ENCODE measurements around the gene PTPRG. TPM values are rescaled to one million over a fixed set of nuclear protein-coding genes. Genes with fewer than 3 reads are reported as not detected.
"Not testable (repeated sequence)": the region's sequence is repeated elsewhere in the genome, so short reads cannot be mapped to it uniquely, and the experiment has no call there.

The PTPRG gene
- total RNA-seq, 1 donor from 2014 or later: 78.2 TPM

DNA sequence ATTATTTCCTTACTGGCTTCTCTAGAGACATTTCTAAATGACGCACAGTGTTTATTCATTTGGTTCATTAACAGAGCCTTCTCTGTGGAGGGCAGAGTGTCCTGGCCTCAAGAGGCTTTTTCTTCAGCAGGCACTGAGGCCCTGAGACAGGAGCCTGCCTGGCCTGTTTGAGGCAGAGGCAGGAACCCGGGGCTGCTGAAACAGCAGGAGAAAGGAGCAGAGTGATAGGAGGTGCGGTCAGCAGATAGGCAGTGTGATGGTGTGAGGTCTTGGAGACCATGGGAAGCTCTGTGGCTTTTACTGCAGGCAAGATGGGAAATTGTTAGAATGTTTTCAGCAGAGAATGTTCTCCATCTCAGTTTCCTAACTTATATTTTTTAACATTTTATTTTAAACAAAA, 453.7 kb downstream of the PTPRG start:
- no peak for DNase-seq

DNA sequence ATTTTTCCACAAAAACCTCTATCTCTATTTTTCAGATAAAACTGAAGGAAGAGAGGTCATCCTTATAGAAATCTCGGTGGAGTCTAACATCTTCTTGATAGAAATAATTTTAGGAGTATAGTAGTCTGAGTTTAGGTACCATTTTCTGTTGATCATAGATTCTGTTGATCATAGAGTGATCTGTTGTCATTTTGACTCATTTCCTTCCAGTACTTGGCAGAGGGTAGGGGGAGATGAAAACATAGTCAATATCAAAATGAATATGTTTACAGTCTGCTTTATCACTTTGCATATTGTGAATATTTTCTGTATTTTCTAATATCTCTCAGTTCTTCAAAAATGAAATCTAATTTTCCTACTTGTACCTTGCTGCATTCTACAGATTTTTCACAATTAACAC, 458.5 kb downstream of the PTPRG start:
- no peak for DNase-seq

DNA sequence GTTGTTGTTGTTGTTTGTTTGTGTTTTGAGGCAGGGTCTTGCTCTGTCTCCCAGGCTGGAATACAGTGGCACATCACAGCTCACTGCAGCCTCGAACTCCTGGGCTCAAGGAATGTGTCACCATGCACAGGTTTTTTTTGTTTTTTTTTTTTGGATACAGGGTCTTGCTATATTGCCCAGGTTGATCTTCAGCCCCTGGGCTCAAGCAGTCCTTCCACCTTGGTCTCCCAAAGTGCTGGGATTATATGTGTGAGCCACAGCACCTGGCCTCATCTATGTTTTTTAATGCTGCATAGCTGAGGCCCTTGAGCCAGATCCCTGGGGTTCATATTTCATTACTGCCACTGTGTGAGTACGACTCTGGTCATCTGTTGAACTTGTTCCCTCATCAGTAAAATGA, 459.3 kb downstream of the PTPRG start:
- DNase-seq: no peak

DNA sequence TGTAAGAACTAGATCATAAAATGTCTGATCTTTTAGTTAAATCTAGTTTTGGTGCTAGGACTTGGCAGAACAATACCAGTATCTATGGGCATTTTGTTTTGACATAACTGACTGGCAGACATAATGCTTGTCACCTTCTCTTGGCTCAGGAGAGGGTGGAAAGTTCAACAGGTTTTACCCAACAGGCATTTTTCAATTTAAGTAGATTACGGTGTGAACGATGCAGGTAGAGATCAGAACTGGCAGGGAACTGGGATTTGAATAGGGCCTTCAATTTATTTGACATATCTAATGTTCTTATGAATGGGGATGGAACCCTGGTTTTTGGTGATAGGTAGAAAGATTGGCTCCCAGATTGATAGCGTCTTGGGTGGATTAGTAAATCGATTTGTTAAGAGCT, 460.9 kb downstream of the PTPRG start:
- DNase-seq: no peak

DNA sequence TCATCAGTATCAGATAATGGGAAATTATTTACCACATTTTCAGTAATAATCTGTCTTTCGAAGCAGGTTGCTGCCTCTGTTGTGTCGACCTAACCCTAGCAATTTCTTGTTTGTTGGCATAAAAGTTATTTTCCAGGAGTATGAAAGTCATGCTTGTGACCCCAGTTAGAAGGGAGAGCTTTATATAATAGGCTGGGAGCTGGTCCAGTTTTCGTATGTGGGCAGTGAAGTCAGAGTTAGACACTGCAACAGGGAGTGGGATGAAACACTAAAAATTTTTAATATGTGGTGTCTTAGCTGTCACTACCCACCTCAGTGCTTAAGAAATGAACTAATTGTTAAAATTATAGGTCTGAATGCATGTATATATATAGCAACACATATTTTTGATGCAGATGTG, 463.5 kb downstream of the PTPRG start:
- no peak for DNase-seq

DNA sequence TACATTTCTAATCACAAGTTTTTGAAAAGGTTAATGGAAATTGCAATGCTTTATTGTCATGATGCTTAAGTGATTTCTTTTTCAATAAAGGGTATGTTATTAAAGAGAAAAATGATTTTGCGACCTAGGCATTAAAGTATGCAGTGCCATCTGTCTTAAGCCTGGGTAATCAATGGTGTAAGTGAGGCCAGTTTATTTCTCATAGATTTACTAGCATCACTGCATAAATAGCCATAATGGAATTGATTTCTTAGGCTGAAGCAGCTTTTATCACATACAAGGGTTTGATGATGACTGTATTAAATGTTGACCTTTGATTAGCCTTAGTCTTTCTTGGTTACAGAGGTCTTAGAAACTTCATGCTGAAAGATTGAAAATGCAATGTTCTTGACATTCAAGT, 464.5 kb downstream of the PTPRG start:
- DNase-seq: no peak

DNA sequence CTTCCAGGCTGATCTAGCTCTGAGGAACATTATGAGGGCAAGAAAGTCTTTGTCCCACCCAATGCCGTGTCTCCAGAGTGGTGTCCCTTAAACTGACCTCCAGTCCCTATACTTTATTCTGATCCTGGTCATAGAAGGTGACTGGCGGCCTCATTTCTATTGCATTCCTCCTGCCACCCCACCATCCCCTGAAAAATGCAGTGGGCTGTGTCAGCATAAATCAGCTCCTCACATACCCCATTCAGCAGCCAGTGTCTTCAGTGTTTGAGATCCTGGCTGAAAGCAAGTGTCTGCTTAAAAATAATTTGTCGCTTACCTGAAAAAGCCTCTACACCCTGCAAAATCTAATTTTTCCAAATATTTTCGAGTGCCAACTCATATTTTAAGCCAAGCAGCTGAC, 465.9 kb downstream of the PTPRG start:
- DNase-seq: no peak

DNA sequence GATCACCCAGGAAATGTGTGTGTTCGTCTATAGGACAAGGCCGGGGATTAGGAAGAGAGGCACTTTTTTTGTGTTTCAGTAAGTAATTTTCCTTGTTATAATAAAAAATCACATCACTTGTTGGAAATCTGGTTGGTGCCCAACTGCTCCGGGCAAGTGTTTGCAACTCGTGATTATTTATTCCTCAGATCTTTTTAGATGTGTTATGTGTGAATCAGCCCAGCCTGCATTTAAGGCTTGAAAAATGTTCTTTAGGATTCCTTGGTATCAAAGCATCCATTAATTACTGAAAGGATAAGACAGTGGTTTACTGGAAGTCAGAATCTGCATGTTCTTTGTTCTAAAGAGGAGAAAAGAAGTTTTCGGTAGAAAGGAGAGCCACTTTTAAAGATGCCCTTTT, 466.4 kb downstream of the PTPRG start:
- DNase-seq: no peak

DNA sequence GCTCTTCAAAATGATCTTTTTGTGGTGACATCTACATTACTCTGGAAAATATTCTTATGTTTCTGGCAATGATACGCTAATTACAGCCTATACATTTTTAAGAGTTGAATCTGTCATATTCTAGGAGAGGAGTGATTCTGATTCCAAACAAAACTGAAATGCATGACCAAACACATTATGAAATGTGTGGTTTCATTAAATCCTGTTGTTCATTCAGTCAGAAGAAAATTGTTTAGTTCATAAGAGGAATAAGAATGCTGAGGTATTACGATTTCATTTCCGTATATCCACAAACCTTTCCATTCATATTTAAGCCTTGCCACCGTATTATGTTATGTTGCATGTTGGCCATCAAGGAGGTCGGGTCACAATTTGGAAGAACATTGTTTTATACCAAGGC, 466.9 kb downstream of the PTPRG start:
- DNase-seq: no peak

DNA sequence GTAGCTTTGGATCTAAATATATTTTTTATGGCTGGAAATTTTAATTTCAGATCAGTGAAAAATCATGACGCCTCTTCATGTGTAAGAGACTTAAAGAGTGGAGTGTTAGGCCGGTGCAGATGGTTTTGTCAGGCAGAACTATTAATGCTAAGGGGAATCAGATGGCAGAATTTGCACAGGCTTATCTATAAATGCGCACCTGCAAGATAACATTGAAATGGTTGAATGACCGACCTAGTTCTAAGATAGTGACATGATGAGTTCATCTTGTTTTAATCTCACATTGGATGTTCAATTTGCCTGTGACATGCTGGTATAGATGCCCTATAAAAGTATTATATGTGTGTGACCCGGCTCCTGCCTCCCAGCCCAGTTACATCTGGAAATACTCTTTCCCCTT, 471.4 kb downstream of the PTPRG start:
- DNase-seq: no peak

DNA sequence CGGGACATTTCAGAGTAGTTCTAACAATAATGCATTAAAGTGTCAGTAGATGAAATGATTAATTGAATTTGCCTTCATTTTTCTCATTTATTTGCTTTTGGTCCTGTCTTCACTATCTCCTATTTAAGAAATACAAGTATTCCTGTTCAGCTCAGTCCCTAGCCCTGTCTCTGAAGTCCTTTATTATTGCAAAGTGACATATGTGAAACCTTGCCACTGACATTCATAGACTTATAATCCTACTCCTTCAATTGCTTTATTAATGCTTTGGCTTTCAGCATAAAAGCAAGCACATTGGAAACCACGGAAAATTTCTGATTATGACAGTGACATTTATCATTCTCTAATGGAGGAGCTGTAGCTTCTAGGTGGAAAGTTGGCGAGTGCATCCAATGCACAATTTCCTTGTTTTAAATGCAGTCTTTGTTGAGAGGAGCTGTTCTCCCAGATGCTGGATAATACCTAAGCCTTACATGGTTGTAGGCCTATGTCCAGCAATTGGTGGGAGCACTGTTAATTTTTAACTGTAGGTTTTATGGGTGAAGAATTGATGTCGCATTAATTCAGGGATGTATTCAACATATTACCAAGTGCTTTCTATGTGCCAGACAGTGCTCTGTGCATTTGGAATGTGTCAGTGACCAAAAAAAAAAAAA, 474.2 kb downstream of the PTPRG start:
- DNase-seq: no peak

DNA sequence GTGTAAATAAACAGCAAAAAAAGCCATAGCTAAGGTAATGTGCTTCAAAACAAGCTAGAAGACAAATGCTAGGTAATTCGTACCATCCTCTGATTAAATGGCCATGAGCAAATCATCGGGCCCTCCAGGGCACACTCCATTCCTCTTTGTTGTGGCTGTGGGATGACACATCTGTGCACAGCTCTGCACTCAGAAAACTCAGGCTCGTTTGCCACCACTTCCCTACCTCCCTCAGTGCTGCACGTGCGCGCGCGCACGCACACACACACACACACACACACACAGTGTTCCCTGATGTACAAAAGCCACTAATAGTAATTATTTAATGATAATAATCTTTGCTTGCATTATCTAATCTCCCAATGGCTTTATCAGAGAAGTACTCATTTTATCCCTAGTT, 475.4 kb downstream of the PTPRG start:
- no peak for DNase-seq

DNA sequence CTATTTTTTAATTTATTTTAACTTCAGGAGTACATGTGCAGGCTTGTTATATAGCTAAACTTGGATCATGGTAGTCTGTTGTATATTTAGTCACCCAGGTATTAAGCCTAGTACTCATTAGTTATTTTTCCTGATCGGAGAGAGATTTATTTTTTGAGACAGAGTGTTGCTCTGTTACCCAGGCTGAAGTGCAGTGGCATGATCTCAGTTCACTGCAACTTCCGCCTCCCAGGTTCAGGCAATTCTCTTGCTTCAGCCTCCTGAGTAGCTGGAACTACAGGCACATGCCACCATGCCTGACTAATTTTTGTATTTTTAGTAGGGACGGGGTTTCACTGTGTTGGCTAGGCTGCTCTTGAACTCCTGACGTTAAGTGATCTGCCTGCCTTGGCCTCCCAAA, 477.4 kb downstream of the PTPRG start:
- not testable (repeated sequence) for DNase-seq

DNA sequence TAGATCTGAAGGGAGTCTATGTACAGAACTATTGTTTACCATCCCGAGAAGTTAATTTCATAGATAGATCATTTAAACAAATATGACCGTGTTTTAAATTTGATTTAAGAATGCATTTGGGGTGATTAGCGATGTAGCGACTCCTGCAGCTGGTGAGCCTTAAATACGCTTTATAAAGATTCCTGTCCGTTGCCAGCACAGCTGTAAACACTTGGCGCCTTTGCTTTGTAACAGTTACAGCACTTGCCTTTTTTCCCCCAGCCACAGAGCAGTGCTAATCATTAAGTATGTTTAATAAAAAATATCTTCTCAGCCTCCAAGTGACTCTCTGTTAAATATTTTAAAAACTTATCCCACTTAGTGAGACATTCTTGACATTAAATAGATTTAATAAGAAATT, 478.2 kb downstream of the PTPRG start:
- DNase-seq: peak; percentile 78

DNA sequence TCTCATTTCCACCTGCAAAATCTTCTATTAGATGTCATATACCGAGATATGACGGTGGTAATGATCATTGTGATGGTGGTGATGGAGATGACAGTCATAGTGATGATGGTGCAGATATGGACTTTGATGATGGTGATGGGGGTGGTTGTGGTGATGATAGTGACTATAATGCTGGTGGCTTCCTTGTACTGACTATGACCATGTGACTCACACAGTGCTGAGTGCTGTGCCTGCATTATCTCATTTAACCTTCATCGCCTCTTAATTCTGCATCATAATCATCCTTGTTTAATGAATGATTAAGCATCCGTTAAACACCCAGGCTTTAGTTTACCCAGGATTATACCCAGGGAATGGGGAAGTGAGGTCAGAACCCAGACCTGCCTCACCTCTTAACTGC, 480.3 kb downstream of the PTPRG start:
- no peak for DNase-seq

DNA sequence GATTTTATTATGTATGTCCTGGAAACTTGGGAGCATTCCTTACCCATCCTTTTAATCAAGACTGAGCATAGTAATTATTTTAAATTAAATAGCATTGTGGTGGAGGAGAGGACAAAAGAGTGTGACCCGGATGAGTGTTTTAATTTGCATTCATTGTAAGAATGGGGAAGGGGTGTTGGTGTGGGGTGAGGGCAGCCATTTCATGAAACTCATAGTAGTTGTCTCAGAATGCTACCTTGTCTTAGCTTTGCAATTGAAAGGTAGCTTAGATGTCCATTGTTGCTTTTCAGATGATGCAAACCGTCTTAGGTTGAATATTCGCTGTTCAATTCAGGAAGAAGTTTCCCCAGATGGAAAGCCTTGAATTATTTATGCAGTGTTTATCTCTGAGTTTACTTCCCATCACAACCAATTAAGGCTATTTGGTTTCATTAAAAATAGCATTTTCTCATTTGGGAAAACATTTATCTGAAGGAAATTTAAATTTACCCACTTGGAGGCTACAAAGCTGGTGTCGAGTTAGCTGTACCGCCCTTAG, 483.6 kb downstream of the PTPRG start:
- no peak for DNase-seq

DNA sequence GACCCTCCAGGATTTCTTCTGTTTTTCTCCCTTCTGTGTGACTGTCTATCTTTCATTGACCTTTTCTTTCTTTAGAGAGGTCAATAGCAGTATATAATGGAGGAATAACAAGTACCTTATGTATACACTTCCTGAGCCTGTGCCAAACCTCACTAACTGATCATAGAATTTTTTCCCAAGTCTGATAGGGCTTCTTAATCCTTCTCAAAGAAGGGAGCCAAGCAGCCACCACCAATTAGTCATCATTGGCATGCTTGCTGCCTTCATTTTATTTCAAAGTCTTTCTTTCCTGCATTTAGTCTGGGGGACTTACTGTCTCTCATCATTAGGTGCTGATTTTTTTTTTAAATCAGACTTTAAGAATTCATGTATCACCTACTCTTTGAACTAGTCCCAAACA, 485.0 kb downstream of the PTPRG start:
- no peak for DNase-seq

DNA sequence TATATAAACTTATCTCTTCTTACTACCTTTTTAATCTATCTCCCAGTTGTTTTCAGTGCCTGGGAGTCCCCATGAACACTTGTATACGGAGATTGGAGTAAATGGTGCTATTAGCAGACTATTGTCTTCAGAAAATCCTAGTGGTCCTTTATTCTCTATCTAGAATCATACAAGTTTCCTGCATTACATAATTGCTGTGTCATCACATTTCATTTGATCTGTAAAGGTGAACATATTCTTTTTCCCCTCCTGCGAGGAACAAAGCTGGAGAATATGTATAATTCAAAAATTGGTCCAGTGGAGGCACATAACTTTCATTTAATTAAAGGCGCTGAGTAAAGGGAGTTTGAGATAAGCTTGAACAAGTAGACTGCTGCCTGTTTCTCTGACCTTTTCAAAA, 487.2 kb downstream of the PTPRG start:
- DNase-seq: no peak

DNA sequence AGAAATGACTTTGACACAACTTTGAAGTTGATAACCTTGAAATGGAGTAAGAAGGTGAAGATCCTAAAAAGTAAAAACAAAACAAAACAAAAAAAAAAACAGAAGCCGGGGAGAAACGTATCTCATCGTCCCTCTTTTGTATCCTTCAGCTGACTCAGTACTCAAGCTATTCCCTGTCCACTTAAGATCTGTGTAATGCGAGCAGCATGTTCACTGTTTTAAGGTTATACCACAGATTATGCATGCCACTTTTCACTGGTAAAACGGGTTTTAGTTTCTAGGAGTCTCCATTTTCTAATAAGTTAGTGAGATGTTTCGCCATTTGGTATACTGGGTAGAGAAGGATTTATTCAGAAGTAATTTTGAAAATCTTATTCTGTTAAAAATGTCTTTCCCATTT, 487.7 kb downstream of the PTPRG start:
- DNase-seq: no peak

DNA sequence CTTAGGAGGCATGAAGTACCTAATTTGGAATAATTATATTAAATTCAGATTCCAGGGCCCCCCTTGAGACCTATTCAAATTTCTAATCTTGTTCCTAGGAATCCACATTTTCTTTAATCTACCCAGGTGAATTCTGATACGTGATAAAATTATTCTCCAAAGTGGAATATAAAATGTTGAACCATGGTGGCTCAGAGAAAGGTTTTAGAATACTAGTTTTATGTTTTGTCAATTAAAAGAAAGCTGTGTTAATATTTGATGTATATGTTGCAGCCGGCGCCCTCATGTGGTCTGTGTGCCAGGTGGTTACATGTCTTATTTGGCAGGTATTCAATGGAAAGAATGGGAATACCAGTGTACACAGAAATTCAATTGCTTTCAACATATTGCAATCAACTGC, 490.1 kb downstream of the PTPRG start:
- peak; percentile 19 for DNase-seq

DNA sequence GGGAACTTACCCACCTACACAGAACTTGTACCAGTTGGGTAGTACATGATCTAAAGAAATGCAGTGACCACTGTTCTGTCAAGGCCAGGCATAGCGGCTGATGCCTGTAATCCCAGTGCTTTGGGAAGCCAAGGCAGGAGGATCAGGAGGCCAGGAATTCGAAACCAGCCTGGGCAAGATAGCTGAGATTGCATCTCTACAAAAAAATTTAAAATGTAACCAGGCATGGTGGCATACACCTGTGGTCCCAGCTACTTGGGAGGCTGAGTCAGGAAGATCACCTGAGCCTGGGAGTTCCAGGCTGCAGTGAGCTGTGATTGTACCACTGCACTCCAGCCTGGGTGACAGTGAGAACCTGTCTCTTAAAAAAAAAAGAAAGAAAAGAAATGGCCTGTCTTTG, 491.0 kb downstream of the PTPRG start:
- no peak for DNase-seq

DNA sequence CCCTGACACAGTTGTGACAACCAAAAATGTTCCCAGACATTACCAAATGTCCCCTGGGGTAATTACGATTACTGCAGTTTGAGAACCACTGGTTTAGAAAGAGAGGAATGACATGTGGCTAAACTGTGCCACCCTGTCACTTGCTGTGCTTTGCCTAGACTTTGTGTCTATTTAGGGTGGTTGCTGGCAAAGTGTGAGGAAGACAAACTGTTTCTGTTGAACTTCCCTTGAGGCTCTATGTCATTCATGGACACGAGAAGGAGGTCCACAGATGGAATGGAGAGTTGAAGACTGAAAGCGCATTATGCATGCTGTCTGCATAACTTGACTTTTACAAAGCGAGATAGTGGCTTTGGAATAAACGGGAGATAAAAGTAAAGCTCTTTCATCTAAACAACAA, 495.3 kb downstream of the PTPRG start:
- DNase-seq: no peak

DNA sequence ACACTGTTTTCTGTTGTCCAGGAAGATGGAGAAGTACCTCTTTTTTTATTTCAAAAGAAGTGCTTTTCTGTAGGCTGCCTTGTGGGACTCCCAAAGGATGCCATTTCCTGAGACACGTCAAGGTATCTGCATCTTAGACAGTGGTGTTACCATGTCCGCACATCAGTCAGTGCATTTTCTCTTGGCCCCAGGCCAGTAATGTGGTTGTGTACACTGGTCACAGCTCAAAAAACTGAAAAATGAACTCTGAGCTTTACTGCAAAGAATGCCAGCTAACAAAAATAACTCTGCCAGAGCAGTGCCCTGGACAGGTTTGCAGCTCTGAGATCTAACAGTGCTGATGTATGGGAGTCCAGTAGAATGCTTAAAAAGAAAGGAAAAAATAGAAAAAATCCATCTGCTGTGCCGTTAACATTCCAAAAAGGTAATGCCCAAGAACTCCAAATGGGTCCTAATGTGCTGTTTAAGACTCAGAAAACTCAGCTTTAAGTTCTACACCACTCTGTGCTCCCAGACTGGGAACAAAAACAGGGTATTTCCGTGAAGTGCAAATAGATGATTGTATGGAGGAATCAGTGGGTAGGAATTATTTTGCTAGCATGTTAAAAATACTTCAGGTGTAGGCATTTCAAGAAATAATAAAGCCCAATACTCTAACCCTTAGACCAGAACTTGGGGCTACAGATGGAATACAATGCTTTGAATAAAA, 496.1 kb downstream of the PTPRG start:
- no peak for DNase-seq

Measured in tongue (tissue), 2 donors.